ENCODE results near the gene RC3H1.
"Not testable (repeated sequence)": the region's sequence is repeated elsewhere in the genome, so short reads cannot be mapped to it uniquely, and the experiment has no call there.

GRCh38 chr1:174042509-174042908 is 20.4 kb upstream of the RC3H1 start:
- not testable (repeated sequence) for TF ChIP-seq EP300, POLR2A, POLR2AphosphoS5 (IDR thresholded peaks at IDR 0.05)
- TF ChIP-seq, protein P1, sequence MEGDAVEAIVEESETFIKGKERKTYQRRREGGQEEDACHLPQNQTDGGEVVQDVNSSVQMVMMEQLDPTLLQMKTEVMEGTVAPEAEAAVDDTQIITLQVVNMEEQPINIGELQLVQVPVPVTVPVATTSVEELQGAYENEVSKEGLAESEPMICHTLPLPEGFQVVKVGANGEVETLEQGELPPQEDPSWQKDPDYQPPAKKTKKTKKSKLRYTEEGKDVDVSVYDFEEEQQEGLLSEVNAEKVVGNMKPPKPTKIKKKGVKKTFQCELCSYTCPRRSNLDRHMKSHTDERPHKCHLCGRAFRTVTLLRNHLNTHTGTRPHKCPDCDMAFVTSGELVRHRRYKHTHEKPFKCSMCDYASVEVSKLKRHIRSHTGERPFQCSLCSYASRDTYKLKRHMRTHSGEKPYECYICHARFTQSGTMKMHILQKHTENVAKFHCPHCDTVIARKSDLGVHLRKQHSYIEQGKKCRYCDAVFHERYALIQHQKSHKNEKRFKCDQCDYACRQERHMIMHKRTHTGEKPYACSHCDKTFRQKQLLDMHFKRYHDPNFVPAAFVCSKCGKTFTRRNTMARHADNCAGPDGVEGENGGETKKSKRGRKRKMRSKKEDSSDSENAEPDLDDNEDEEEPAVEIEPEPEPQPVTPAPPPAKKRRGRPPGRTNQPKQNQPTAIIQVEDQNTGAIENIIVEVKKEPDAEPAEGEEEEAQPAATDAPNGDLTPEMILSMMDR (IDR thresholded peaks at IDR 0.05) = not testable (repeated sequence)

Measured in gastroesophageal sphincter (tissue), 3 donors.